GM19238 (cell line): ENCODE measurements around the gene KCNJ2.

Experiments
- DNase-seq: peaks from one replicate; pipeline ENCODE4 v3.0.0; 2011; ENCODE audit warnings: low spot score; ENCODE audit not compliant: insufficient read length

Gene KCNJ2

DNA sequence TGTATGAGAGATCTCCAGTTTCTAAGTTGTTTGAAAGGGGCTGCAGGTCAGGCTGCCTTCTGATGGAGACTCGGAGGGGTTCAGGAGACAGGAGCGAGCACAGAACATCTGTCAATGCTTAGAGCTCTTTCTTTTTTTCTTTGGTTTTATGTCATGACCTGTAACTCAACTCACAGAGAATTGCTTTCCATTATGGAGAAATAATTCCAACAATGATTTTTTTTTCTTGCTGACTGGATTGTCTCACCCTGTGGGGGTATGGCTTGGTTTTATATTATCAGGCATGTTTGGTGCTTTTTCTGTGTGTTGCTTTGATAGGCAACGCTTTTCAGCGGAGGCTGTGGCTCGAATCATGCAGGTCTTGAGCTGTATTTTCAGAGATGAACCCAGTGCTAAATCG, 10.7 kb upstream of the KCNJ2 start:
- DNase-seq = no peak

DNA sequence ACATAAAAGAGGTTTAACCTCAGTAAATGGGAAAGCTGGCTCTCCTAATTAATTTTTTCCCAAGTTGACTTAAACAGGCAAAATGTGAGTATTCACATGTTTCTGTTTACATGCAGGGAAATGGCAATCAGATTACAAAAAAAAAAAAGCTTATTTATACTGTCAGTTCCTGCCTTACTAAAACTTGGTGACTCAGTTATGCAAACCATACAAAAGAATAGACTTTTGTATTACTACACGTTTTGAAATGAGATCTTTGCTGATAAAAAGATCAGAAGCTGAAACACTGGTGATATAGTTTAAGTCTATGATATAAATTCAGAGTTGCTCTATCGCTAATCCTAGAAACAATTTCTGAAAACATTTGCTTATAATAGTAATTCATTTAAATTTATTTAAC, 9.4 kb upstream of the KCNJ2 start:
- DNase-seq = no peak

DNA sequence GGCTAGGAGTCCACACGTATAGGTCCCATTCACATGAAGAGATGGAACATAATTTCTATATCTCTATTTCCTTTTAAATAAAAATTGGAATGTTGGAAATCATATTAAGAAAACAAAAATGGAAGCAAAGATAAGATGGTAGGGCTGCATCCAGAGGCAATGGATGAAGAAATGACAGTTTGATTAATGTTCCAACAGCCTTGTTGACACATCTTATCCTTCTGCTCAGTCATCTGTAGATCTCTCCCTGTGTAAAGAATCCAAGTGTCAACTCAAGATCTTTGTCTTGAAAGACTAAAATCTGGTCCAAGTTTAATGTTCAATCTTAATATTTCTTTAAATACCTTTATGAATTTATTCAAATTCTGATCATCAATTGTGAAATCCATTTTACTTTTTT, 7.8 kb upstream of the KCNJ2 start:
- no peak for DNase-seq

DNA sequence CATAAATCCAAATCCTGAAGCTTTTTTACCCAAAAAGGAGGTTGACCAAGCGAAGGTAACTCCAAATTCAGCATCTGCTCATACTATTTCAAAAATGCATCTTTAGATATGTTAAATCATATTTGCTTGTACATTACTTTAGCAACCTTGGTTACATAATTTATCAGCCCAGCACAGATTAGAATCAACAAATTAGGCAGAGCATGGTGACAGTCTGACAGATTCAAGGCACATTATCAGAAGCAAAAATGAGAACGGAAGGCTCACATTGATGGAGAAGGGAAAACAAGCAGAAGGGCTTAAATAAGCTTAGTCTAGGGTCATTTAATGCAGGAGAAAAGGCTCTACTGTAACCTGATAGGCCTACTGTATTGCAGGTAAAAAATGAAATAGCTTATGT, 3.9 kb upstream of the KCNJ2 start:
- no peak for DNase-seq

DNA sequence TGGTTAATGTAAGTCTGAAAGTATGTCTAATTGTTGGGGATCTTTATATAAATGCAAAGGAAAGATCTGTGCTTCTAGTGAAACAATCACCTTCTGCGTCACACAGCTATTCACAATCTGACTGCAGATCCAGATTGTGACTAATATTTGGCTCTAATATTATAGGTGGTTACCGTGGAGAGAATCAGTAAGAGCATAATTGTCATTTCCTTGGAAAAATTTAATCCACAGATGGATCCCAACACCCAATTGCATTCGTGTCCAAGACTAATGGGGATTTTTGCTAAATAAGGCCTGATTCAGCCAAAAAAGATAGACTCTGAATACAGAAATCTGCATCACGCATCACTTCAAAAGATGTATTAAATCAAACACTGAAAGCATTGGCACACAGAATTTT, 2.7 kb upstream of the KCNJ2 start:
- no peak for DNase-seq

DNA sequence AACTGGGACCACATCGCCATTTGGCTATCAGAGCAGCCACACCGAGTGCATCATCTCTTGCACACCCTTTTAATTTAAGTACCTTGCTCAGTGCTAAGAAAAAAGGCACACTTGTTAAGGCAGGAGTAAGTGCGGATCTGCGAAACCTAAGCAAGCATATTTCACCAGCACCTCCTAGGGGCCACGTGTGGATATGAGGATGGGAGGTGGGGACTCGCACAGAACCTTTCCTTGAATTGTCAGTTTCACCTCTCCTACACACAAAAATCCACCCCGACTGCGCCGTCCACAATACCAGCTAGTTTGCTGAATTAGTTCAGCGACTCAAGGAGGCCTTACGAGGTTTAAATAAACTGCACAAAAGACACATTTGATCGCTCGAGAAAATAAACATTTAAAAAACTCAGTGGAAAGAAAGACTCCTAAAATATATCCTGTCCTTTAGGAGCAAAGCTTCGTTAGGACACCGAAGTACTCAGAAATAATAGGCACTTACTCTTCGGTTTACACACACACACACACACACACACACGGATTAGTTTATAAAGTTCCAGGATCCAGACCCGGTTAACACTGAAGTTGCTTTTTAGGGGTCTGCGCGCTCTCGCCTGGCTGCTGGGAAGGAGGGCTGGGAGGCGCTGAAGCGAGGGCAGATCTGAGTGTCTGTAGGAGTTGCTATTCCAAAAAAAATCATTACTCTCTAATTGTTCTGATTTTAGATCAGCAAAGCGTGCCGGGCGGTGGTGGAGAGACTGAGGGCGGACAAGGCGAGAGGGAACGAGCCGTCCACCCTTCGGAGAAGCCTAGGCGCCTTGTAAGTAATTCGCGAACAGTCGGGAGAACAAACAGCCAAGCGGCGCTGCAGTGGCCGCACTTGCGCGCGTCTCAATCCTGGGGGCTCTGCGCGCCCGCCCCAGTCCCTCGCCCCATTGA, 1.0 kb upstream of the KCNJ2 start:
- DNase-seq = no peak

DNA sequence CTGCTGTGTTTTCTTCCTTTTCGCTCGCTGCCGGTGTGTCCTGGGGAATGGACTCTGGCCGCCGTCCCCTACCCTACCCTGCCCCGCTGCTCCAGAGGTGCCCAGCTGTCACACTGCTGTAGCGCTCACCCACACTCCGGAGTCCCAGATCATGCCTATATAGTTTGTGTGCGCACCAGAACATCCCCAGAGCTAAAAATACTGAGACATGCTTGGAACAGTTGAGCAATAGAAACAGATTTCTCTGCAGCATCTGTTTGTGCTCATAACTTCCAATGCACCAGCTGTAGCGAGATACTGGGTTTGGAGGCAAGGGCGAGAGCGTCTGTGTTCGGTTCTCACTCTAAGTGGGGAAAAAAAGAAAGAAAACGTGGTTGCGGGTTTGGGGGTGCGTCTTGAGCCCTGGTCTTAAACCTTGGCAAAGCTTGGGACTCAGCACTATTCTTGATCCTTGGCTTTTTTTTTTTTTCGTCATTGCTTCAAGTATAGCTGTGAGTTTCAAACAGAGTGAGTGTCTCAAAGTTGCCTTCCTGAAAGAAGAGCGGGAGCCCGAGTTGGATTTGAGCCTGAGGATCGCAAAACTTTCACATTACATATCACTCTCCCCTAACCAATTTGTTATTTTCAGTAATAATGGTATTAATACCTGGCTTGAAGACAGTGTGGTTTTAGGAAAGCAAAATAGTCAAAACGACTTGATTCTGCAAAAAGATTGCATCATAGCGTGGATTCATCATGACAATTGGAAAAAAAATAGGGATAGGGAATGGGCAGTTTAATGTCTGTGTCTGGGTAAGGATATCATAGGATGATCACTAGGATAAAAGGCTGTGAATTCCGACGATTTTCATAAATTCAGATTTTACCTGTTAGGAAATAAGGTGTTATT, 621 bp downstream of the KCNJ2 start:
- DNase-seq = no peak

DNA sequence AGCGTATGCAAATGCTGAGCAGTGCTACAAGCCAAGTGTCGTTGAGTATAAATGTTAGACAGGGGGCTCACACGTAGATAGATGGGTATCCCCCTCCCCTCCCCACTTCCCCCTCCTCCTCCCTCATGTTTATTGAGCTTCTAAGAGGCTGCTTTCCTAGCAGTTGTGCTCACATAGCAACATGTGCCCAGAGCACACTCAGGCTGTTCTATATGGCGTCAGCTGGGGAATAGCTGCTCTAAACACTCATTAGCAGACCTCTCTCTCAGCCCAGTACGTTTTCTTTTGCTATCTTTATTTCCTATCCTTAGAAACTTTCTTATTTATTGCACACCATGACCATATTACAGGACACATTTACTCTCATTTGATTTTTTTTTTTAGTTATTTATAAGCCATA, 1.8 kb downstream of the KCNJ2 start:
- no peak for DNase-seq

DNA sequence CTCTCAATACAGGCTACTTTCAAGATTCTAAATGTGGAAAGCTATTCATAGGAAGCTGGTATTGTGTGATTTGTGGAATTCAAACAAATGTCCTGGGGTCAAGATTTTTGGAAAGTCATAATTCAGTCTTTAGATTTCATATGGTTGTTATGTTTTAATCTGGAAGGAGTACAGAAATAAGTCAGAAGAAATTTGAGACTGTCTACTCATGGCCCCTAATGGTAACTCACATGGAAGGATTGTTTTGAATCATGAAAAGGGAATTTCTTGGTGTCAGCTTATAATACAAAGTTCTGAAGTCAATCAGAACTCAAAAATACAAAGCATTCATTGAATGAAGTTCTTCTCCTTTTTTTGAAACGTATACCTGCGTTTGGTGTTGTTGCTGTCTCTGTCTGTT, 3.1 kb downstream of the KCNJ2 start:
- no peak for DNase-seq

DNA sequence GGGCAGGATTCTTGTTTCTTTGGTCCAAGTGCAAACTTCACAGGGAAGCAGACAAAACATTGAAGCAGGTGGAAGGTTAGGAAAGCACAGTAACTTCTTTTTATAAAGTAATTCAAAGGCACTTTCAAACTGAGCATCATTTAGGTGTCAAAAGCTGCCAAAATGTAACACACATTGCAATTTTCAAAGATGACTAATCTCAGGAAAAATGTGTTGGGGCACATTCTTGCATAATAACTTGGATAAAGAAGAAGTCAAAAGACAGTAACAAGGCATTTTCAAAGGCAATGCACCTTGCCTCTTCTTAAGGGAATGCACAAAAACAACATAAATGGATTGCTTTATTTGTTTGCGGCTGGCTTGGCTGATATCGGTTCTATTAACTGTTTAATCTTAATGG, 3.6 kb downstream of the KCNJ2 start:
- no peak for DNase-seq

DNA sequence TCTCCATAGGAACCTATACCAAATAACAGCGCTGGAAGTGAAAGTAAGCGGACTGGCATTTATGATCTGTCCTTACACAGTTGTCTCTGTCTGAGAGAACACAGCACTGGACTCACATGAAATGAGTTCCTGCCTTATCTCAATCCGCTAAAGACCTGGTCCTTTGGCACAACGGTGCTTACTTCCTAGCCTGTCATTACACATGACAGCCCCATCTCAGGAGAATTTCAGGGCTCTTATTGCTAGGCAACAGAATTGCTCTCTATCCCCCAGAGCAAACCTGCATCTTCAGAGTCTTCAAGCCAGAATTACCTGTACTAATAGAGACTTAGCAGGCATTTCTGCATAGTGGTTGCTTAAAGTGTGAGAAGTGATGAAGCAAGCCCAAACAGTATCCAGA, 4.3 kb downstream of the KCNJ2 start:
- DNase-seq = no peak

DNA sequence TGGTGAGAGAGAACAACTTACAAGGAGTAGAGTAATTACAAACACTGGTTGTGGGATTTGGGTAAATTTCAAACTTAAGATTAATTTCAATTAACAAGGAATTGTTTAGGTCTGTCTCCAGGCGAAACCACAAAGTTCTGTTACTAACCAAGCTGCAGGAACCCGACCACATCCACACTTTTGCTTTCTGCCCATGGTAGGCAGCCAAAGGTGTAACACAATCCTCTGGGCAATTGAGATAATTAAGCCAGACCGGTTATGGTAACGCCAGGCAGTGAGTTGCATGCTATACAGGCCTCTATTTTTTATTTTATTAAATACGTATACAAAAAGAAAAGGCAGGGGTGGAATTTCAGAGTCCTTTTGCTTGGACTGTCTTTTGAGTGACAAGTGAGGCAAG, 12.0 kb downstream of the KCNJ2 start:
- no peak for DNase-seq

DNA sequence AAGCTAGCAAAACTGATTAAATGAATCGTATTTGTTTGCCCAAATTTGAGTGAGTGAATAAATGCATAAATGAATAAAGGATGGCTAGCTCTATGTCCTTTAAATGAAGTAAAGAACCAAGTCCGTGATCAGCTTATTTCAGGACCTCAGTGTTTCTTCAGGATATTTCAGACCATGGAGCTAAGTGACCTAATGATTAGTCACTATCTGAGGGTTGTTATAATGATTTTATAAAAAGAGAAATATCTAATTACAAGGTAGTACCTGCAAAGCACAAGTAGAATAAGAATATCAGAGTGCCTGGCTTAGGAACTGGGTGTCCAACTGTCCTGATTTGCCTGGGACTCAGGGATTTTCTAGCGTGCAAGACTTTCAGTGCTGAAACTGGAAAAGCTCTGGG, 12.5 kb downstream of the KCNJ2 start:
- no peak for DNase-seq

DNA sequence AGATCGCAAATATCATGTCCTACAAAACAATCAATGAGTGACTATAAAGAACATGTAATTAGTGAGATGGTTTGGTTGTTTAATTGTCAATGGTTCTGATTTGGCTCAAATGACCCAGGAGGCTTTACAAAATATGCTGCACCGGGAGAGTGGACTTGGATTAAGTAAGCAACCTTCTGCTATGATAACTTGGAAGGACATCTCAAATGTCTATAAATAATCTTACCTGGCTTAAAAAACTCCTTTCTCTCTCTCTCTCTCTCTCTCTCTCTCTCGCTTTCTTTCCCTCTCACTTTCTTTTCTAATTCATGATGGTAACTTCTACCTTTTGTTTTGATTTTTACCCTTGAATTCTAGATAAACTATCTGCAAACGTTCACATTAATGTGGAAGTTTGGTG, 14.2 kb downstream of the KCNJ2 start:
- DNase-seq = no peak

DNA sequence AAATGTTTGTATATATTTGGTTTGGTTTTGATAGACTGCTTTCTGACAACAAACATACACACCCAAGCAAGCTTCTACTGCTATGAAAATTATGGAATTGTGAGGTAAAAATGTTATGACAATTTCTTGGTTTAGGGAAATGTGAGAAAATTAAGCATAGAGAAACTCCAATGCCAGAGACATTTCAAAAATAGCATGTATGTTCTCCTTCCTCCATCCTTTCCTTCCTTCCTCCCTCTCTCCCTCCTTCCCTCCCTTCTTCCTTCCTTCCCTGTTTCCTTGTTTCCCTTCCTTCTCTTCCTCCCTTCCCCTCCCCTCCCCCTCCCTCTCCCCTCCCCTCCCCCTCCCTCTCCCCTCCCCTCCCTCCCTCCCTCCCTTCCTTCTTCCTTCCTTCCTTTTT, 14.9 kb downstream of the KCNJ2 start:
- no peak for DNase-seq

DNA sequence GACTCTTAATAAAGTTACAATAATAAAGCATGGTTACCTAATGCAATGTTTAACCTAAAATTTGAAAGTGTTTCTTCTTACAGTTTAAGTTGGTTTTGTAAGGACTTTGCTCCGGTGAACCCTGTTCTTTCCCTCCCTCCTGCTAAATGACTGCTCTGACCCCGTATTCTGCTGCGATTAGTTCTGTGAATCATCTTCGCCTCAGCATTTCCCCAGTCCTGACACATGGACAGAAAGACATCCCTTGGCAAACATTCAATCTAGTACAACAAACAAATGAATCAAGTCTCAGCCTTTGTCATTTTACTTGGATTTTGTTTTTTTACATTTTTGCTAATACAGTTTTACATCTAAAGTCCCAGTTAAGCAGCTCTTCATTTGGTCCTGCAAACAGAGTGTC, 15.4 kb downstream of the KCNJ2 start:
- DNase-seq = no peak

DNA sequence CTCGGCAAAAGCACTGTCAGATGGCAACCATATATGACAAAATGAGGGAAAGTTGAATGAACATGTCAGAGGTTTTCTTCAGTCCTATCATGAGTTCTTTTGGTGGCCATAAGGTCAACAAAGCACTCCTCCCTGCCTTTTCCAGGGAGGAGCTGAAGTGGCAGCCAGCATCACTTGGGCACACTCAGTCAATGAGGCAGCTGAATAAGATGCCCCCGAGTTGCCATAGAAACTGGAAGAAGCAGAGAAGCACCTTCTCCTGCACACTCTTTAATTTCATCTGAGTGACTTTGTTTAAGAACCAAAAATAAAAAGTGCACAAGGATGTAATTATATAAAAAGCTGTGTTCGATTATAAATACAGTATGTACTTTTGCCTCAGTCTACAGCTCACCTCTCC, 16.0 kb downstream of the KCNJ2 start:
- no peak for DNase-seq

DNA sequence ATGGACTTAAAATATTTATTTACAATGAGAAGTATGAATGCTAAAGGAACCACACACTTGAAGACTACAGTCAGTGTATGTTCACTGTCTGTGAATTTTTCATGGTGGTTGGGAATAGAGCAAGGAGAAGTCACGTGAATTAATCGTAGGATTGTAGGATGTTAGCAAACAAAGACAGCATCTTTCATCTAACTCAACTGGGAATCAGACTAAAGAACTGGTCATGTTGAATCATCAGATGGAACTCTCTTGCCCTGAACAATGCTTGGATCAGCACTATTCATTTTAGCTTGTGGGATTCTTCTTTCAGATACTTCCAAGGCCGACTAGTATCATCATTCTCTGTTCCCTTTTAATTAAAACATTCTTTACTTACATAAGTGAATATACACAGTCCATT, 18.1 kb downstream of the KCNJ2 start:
- no peak for DNase-seq

DNA sequence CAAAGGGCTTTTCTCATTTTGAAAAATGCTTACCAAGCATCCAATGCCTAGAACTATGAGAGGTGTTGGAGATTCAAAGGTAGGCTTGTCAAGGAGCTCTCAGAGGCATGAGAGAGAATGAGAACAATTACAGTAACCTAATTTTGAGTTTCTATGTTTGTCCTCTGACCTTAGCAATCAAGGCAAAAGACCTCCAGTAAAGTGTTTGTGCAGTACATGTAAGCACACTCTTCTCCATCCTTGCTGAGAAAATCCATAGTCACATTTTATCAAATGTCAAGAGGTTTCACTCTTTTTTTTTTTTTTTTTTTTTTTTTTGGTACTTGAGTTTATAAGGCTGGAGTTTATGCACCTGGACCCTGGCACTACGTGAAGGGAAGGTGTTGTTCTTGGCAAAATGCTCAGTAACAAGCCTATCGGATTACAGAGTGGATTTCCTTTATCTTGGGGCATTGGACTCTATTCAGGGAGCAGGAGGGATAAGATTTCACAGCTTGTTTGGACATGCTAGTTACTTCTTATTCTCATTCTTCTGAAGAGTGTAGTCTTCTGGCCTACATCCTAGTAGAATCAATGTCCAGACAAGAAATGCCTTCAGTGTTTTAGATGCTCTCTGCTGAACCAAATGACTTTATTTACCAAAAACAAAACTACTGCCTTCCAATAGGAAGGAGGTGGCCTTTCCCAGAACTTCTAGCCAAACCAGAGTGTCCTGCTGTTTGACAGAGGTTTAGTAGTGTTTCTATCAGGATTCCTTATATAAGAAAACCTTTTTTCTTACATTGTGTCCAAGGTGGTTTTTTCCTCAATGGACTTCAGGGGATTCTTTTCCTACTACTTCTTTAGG, 21.9 kb downstream of the KCNJ2 start:
- no peak for DNase-seq

DNA sequence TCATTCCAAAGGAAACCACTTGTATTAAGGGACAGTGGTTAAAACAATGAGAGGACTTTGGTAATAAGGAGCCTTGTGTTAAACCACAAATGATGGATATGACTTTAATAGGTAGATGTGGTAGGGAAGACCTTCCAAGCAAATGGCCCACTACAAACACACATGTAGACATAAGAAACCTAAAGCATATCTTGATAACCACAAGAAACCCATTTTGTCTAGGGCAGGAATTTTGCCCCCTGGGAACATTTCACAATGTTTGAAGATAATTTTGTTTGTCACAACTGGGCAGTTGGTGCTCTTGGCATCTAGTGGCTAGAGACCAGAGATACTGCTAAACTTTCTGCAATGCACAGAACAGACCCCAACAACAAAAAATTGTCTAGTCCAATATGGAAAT, 25.8 kb downstream of the KCNJ2 start:
- no peak for DNase-seq

DNA sequence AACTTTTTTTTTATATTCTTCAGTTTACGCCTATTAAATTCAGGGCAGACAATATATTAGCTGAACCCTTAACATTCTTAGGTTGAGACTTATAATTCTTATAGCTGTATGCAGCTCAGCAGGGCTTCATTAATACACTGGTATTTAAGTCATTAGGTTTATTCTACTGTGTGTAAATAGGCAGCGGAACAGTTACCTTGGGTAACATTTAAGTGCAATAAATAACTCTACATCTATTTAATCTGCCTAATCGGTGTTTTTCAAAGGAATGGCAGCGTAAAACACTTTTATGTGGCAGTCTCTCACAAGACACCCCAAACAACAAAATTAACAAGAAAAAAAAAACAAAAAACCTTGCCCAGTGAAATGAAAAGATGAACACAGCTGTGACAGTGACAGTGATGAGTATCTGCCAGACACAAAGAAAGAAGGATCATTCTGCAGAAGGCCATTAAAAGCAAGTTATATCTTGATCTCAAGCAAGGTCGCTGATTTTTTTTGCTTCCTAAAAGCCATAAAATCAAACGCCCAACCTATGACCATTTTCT, 32.6 kb downstream of the KCNJ2 start:
- DNase-seq = no peak
